Body of pancreas (tissue), 4 donors: Measurements from ENCODE around the gene CELSR1. TPM values are rescaled to one million over a fixed set of nuclear protein-coding genes. Genes with fewer than 3 reads are reported as not detected.
A peak's percentile ranks its signal among the peaks of the same experiment; 100 is the strongest.

Experiments used
- ATAC-seq: fragments of 150-250 bp; one replicate; pipeline ENCODE4 v1.9.1; 2016
- DNase-seq, 4 donors: peaks; one replicate each; pipeline ENCODE4 v3.0.0-alpha.2; 2019
- H3K27ac ChIP-seq, 4 donors: fragments of 200-600 bp; sonication (generic); 1 replicate in 3 of 4; 2 replicates in 1 of 4; pipeline versions ENCODE4 v1.5.1 to v1.6.1; 2016 to 2019; ENCODE audit warnings: mild to moderate bottlenecking in 1 of 4, mixed read lengths in 1 of 4, moderate library complexity in 1 of 4
- H3K27me3 ChIP-seq, 2 donors: fragments of 200-600 bp; sonication (generic); one replicate each; pipeline ENCODE4 v1.6.0; 2016; ENCODE audit warnings: mild to moderate bottlenecking in 1 of 2
- H3K36me3 ChIP-seq, 2 donors: fragments of 200-600 bp; sonication (generic); replicated peaks in 1 of 2; 2 replicates each; pipeline ENCODE4 v1.5.1; 2016; ENCODE audit warnings: low read depth in 2 of 2; ENCODE audit not compliant: insufficient read depth in 1 of 2
- H3K4me1 ChIP-seq: fragments of 200-600 bp; sonication (generic); one replicate; pipeline ENCODE4 v1.6.0; 2016
- H3K4me3 ChIP-seq, 2 donors: fragments of 200-600 bp; sonication (generic); 1 replicate in 1 of 2; 2 replicates in 1 of 2; pipeline ENCODE4 v1.5.1; 2016 to 2019
- H3K9me3 ChIP-seq, 3 donors: fragments of 200-600 bp; sonication (generic); 1 replicate in 2 of 3; 2 replicates in 1 of 3; pipeline ENCODE4 v1.5.1; 2016
- CTCF ChIP-seq, 7 experiments: fragments of 450-650 bp in 4 of 7; fragments of 200-600 bp in 3 of 7; sonication (generic) in 3 of 7; IDR thresholded peaks; one replicate each; pipeline ENCODE4 v1.5.1; 2016 to 2019; ENCODE audit warnings: antibody characterized with exemption in 7 of 7
- POLR2A ChIP-seq, 3 donors: fragments of 450-650 bp; IDR thresholded peaks; one replicate each; pipeline ENCODE4 v1.6.1; 2016; ENCODE audit warnings: antibody characterized with exemption in 3 of 3, mild to moderate bottlenecking in 2 of 3
- WGBS, 2 donors: methylation state at CpG; one replicate each; pipeline ENCODE4 v1.1.5; 2017; 5-methylcytosine and 5-hydroxymethylcytosine counted together
- intact Hi-C: fragments of 100-400 bp; cut with DNase I; formaldehyde crosslinking; loops from one replicate; pipeline ENCODE4 v1.15.1; 2023
- total RNA-seq, 2 donors: library from RNA; depleted of rRNA; stranded (reverse); fragments of >200 nt; gene quantifications; one replicate each; pipeline ENCODE4 v1.1.0, GENCODE V29; 2016

Gene CELSR1
- total RNA-seq, 2 donors from 2014 or later, result 0.66 to 3.6 TPM

- H3K36me3 ChIP-seq, result no peaks in the 10 kb centered on the region
- H3K27ac ChIP-seq, result no peak overlapping the region
- H3K9me3 ChIP-seq, result no peaks in the 10 kb centered on the region
- DNase-seq, result no peak
- H3K4me1 ChIP-seq, result peaks cover 11% of the 10 kb centered on the region
- H3K4me3 ChIP-seq, result no peak overlapping the region
- WGBS, 2 donors, result 87 to 95% methylated on average over 1 of the region's 1 CpG
- no peak for ATAC-seq
- intact Hi-C loops, result loop anchor here (10.0 kb wide), 1 partner anchor 97 kb away; no protein-coding TSS in a partner anchor
- TF ChIP-seq CTCF (IDR thresholded peaks at IDR 0.05), result no peak
- no peak for TF ChIP-seq POLR2A (IDR thresholded peaks at IDR 0.05)
- no peaks in the 10 kb centered on the region for H3K27me3 ChIP-seq
Observed at GRCh38 chr22:46567471-46567870, 30.1 kb upstream of the CELSR1 start.

- ATAC-seq (no peak), DNase-seq (no peak)
- H3K4me3 ChIP-seq, result no peak overlapping the region
- peak overlapping the region in 3 of 4 donors; percentile 47 to 73 (median 58) for H3K27ac ChIP-seq
- no peaks in the 10 kb centered on the region for H3K9me3 ChIP-seq
- no peaks in the 10 kb centered on the region for H3K27me3 ChIP-seq
- 69 to 93% methylated on average over 2 to 8 of the region's 9 CpGs for WGBS, 2 donors
- H3K4me1 ChIP-seq, result peaks cover 10% of the 10 kb centered on the region
- no peak for TF ChIP-seq POLR2A (IDR thresholded peaks at IDR 0.05)
- no peak for TF ChIP-seq CTCF (IDR thresholded peaks at IDR 0.05)
- H3K36me3 ChIP-seq, result no peaks in the 10 kb centered on the region
- intact Hi-C loops, result loop anchor here (10.0 kb wide), 1 partner anchor 101 kb away; no protein-coding TSS in a partner anchor
Observed at GRCh38 chr22:46564084-46564714, 26.8 kb upstream of the CELSR1 start.

- no peaks in the 10 kb centered on the region for H3K36me3 ChIP-seq
- no peaks in the 10 kb centered on the region for H3K27me3 ChIP-seq
- TF ChIP-seq POLR2A (IDR thresholded peaks at IDR 0.05), result no peak
- TF ChIP-seq CTCF (IDR thresholded peaks at IDR 0.05), result peak; percentile 71 to 91 (median 85)
- ATAC-seq (peak; percentile 87), DNase-seq (peak; percentile 80 to 88 (median 84))
- no peaks in the 10 kb centered on the region for H3K9me3 ChIP-seq
- no peak overlapping the region for H3K4me3 ChIP-seq
- peak overlapping the region; percentile 37 to 73 (median 52) for H3K27ac ChIP-seq
- H3K4me1 ChIP-seq, result peaks cover 10% of the 10 kb centered on the region
- WGBS, 2 donors, result 17 to 20% methylated on average over 12 to 20 of the region's 20 CpGs
- intact Hi-C loops, result loop anchor here (10.0 kb wide), 1 partner anchor 101 kb away; no protein-coding TSS in a partner anchor
Observed at GRCh38 chr22:46563381-46564083, 26.1 kb upstream of the CELSR1 start.

GRCh38 chr22:46561435-46561905 is 24.1 kb upstream of the CELSR1 start:
- DNase-seq, result no peak
- no peak for ATAC-seq
- no peaks in the 10 kb centered on the region for H3K9me3 ChIP-seq
- no peaks in the 10 kb centered on the region for H3K36me3 ChIP-seq
- no peaks in the 10 kb centered on the region for H3K27me3 ChIP-seq
- intact Hi-C loops, result loop anchor here (10.0 kb wide), 1 partner anchor 103 kb away; no protein-coding TSS in a partner anchor
- H3K4me3 ChIP-seq, result no peak overlapping the region
- H3K27ac ChIP-seq, result no peak overlapping the region
- TF ChIP-seq POLR2A (IDR thresholded peaks at IDR 0.05), result no peak
- TF ChIP-seq CTCF (IDR thresholded peaks at IDR 0.05), result no peak
- peaks cover 10% of the 10 kb centered on the region for H3K4me1 ChIP-seq
- 83 to 87% methylated on average over 1 to 5 of the region's 5 CpGs for WGBS, 2 donors
